Activated effector memory CD4-positive, alpha-beta T cell treated with anti-CD3 and anti-CD28 coated beads, Interleukin-2, amount 50 U/mL, for 16 hours (primary cell): ENCODE measurements around the gene BICC1.

Source experiments
- DNase-seq: peaks from one replicate; pipeline ENCODE4 v3.0.0-alpha.2; 2020

Gene BICC1

GRCh38 chr10:58653139-58653538, 140.5 kb downstream of the BICC1 start:
- DNase-seq: no peak

GRCh38 chr10:58660575-58661255, 148.0 kb downstream of the BICC1 start:
- DNase-seq: no peak

GRCh38 chr10:58661336-58661735, 148.7 kb downstream of the BICC1 start:
- DNase-seq: no peak

GRCh38 chr10:58661902-58662301, 149.2 kb downstream of the BICC1 start:
- DNase-seq: no peak

GRCh38 chr10:58662314-58662713, 149.6 kb downstream of the BICC1 start:
- no peak for DNase-seq

- DNase-seq: no peak
Measured at GRCh38 chr10:58665361-58665760, 152.7 kb downstream of the BICC1 start.

- no peak for DNase-seq
Measured at GRCh38 chr10:58666024-58666423, 153.4 kb downstream of the BICC1 start.

GRCh38 chr10:58667658-58668310, 155.1 kb downstream of the BICC1 start:
- DNase-seq: no peak

GRCh38 chr10:58672845-58673244, 160.2 kb downstream of the BICC1 start:
- DNase-seq: no peak

- DNase-seq: no peak
Measured at GRCh38 chr10:58674251-58674650, 161.6 kb downstream of the BICC1 start.

- no peak for DNase-seq
Measured at GRCh38 chr10:58675321-58675720, 162.6 kb downstream of the BICC1 start.

- DNase-seq: no peak
Measured at GRCh38 chr10:58691528-58691927, 178.9 kb downstream of the BICC1 start.

- no peak for DNase-seq
Measured at GRCh38 chr10:58693919-58694318, 181.2 kb downstream of the BICC1 start.

- no peak for DNase-seq
Measured at GRCh38 chr10:58695022-58695421, 182.3 kb downstream of the BICC1 start.

GRCh38 chr10:58696736-58697135, 184.1 kb downstream of the BICC1 start:
- DNase-seq: no peak

- DNase-seq: no peak
Measured at GRCh38 chr10:58697691-58698090, 185.0 kb downstream of the BICC1 start.

- DNase-seq: no peak
Measured at GRCh38 chr10:58698777-58699356, 186.2 kb downstream of the BICC1 start.

- no peak for DNase-seq
Measured at GRCh38 chr10:58700591-58700990, 187.9 kb downstream of the BICC1 start.

- no peak for DNase-seq
Measured at GRCh38 chr10:58701405-58702135, 188.9 kb downstream of the BICC1 start.

GRCh38 chr10:58704226-58704625, 191.6 kb downstream of the BICC1 start:
- no peak for DNase-seq

- no peak for DNase-seq
Measured at GRCh38 chr10:58704671-58705141, 192.0 kb downstream of the BICC1 start.

- no peak for DNase-seq
Measured at GRCh38 chr10:58706836-58707235, 194.2 kb downstream of the BICC1 start.

- no peak for DNase-seq
Measured at GRCh38 chr10:58712141-58712540, 199.5 kb downstream of the BICC1 start.

GRCh38 chr10:58712982-58713381, 200.3 kb downstream of the BICC1 start:
- no peak for DNase-seq
